MM.1S (cell line): ENCODE data around the gene CIBAR2.

Source experiments
- CTCF ChIP-seq: fragments of 300-600 bp; sonication (generic); IDR thresholded peaks from 2 replicates; pipeline ENCODE4 v1.5.1; 2016; ENCODE audit warnings: antibody characterized with exemption, low read length, mixed read lengths
- EZH2 ChIP-seq: fragments of 300-600 bp; sonication (generic); optimal IDR thresholded peaks from 2 replicates; pipeline ENCODE3; 2017; ENCODE audit warnings: low read depth, mild to moderate bottlenecking, antibody characterized with exemption, low read length, mixed read lengths
- EZH2phosphoT487 ChIP-seq: fragments of 300-600 bp; sonication (generic); IDR thresholded peaks from 2 replicates; pipeline ENCODE4 v1.6.1; 2018; ENCODE audit warnings: antibody characterized with exemption, low read length

DNA sequence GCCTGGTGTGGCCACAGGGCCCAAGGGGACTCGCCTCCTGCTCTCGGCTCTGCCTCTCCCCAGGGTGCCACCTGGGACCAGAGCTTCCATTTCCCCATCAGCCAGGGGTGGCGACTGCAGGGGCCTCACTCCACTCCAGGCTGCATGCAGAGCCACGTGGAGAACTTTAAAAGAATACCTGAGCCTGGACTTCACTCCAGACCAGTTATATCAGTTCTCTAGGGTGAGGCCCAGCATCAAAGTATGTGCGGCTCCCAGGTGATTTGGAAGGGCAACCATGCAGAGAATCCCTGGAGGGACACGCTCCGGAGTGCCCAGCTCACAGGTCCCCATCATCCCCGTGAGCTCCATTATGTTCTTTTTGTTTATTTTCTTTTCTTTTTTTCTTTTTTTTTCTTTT, 44.8 kb downstream of the CIBAR2 start:
- TF ChIP-seq CTCF, result no peak
- no peak for TF ChIP-seq EZH2
- no peak for TF ChIP-seq EZH2phosphoT487
